Vagina (tissue), 2 donors: ENCODE measurements around the gene EIF3M.

Experiments
- CTCF ChIP-seq, 3 experiments: fragments of 450-650 bp in 2 of 3; fragments of 200-600 bp in 1 of 3; sonication (generic) in 1 of 3; IDR thresholded peaks; one replicate each; pipeline ENCODE4 v1.5.1; 2017 to 2019; ENCODE audit warnings: antibody characterized with exemption in 3 of 3, mild to moderate bottlenecking in 2 of 3, moderate library complexity in 2 of 3
- POLR2A ChIP-seq, 2 donors: fragments of 450-650 bp; IDR thresholded peaks; one replicate each; pipeline ENCODE4 v1.6.1; 2017; ENCODE audit warnings: antibody characterized with exemption in 2 of 2, mild to moderate bottlenecking in 2 of 2, moderate library complexity in 2 of 2

GRCh38 chr11:32580967-32581366 lies 2.7 kb upstream of the EIF3M start:
- no peak for TF ChIP-seq POLR2A (IDR thresholded peaks at IDR 0.05)
- no peak for TF ChIP-seq CTCF (IDR thresholded peaks at IDR 0.05)
